Fibroblast of lung (primary cell): ENCODE measurements around the gene ZNRD2.

Experiments used
- EZH2 ChIP-seq: IDR thresholded peaks from 2 replicates; pipeline ENCODE4 v1.5.1; 2012; ENCODE audit warnings: low read length, control low read depth, mild to moderate bottlenecking; ENCODE audit errors: missing control alignments
- TF ChIP-seq, protein P1 (sequence below), 2 donors: IDR thresholded peaks in 1 of 2; conservative IDR thresholded peaks in 1 of 2; 1 replicate in 1 of 2; 2 replicates in 1 of 2; pipeline ENCODE4 v1.5.1; 2011 to 2012; ENCODE audit warnings: low read length in 2 of 2, control low read depth in 1 of 2, inconsistent platforms in 1 of 2, low read depth in 1 of 2, mild to moderate bottlenecking in 1 of 2

DNA sequence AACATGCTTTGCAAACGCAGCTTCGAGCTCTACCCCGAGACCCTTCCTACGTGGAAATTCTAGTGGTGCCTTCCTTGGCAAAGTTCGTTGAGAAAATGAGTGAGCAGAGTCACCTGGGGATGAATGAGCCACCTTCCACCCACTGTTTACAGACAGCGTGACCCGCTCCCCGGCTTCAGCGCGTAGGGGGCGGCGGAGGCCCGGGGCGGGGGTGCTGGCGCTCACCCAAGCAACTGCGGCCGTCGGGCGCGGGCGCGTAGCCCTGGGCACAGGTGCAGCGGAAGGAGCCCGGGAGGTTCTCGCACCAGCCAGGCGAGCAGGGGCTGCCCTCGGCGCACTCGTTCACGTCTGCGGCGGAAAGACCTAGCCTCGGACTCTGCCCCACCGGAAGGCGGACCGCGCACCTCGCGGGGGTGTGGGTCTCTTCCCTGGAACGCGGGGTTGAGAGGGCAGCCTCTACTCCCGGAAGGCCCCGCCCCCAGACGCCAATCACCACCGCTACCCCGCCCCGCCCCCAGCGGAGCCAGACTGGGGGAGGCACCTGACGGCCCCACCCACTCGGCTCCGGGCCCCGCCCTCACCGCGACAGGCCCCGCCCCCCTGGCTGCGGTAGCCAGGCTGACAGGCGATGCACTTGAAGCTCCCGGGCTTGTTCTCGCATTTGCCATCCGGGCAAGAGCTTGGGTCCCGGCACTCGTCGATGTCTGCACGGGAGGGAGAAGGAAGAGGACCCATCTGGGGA is 23.9 kb upstream of the ZNRD2 start:
- TF ChIP-seq, protein P1, sequence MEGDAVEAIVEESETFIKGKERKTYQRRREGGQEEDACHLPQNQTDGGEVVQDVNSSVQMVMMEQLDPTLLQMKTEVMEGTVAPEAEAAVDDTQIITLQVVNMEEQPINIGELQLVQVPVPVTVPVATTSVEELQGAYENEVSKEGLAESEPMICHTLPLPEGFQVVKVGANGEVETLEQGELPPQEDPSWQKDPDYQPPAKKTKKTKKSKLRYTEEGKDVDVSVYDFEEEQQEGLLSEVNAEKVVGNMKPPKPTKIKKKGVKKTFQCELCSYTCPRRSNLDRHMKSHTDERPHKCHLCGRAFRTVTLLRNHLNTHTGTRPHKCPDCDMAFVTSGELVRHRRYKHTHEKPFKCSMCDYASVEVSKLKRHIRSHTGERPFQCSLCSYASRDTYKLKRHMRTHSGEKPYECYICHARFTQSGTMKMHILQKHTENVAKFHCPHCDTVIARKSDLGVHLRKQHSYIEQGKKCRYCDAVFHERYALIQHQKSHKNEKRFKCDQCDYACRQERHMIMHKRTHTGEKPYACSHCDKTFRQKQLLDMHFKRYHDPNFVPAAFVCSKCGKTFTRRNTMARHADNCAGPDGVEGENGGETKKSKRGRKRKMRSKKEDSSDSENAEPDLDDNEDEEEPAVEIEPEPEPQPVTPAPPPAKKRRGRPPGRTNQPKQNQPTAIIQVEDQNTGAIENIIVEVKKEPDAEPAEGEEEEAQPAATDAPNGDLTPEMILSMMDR (conservative IDR thresholded peaks at IDR 0.05 in 1 of 2, IDR thresholded peaks at IDR 0.05 in 1 of 2; ENCODE audit: low read depth in 1 of 2, low read length in 2 of 2) = no peak
- no peak for TF ChIP-seq EZH2
